ENCODE data around the gene ANKRD65. TPM values are rescaled to one million over a fixed set of nuclear protein-coding genes. Genes with fewer than 3 reads are reported as not detected.

The ANKRD65 gene
- total RNA-seq, 1 experiment from 2014 or later, result 3.2 TPM

GRCh38 chr1:1395166-1395565, 25.9 kb downstream of the ANKRD65 start:
- Mint-ChIP-seq H3K9me3 (ENCODE audit: unreplicated experiment) (no peaks in the 10 kb centered on the region), H3K4me1 (ENCODE audit: low read depth, unreplicated experiment) (peaks cover under 1% of the 10 kb centered on the region), H3K36me3 (ENCODE audit: insufficient read depth, unreplicated experiment) (peaks cover 85% of the 10 kb centered on the region), H3K4me3 (ENCODE audit: unreplicated experiment) (no peak overlapping the region), H3K27ac (ENCODE audit: unreplicated experiment) (no peak overlapping the region), H3K27me3 (ENCODE audit: insufficient read depth, unreplicated experiment) (no peaks in the 10 kb centered on the region)
- Histone ChIP-seq H3K27me3 (replicated peaks; ENCODE audit: control insufficient read depth, insufficient read depth, low read length) (no peaks in the 10 kb centered on the region), H3K4me3 (ENCODE audit: low read depth, low read length) (no peak overlapping the region), H3K36me3 (ENCODE audit: control insufficient read depth, insufficient read depth, low read length) (no peaks in the 10 kb centered on the region; the same call in none of the 2 replicates), H3K9me3 (no peaks in the 10 kb centered on the region), H3K4me1 (peaks cover 12% of the 10 kb centered on the region; the same call in 1 of the 2 replicates)
- POLR2A ChIA-PET, result no interaction called here
- BruUV-seq (replicated peaks), result no TSS peak
- TF ChIP-seq CTCF (IDR thresholded peaks at IDR 0.05; ENCODE audit: insufficient read depth in 1 of 2, low read depth in 1 of 2, low read length in 1 of 2, severe bottlenecking in 1 of 2, unreplicated experiment in 1 of 2), result no peak
- no peak for DNase-seq
- intact Hi-C loops (cut with micrococcal nuclease; ENCODE audit: unreplicated experiment), result loop anchor here (5.0 kb wide), 1 partner anchor 37 kb away; no protein-coding TSS in a partner anchor
- CTCF ChIA-PET, result no interaction called here

GRCh38 chr1:1394116-1394515, 27.0 kb downstream of the ANKRD65 start:
- Histone ChIP-seq H3K36me3 (ENCODE audit: control insufficient read depth, insufficient read depth, low read length) (no peaks in the 10 kb centered on the region; the same call in 1 of the 2 replicates), H3K27me3 (replicated peaks; ENCODE audit: control insufficient read depth, insufficient read depth, low read length) (no peaks in the 10 kb centered on the region), H3K4me1 (peaks cover 12% of the 10 kb centered on the region; the same call in 1 of the 2 replicates), H3K4me3 (ENCODE audit: low read depth, low read length) (no peak overlapping the region), H3K9me3 (no peaks in the 10 kb centered on the region)
- CTCF ChIA-PET, result no interaction called here
- intact Hi-C loops (cut with micrococcal nuclease; ENCODE audit: unreplicated experiment), result no loop called here
- Mint-ChIP-seq H3K27ac (ENCODE audit: unreplicated experiment) (no peak overlapping the region), H3K9me3 (ENCODE audit: unreplicated experiment) (no peaks in the 10 kb centered on the region), H3K4me3 (ENCODE audit: unreplicated experiment) (no peak overlapping the region), H3K27me3 (ENCODE audit: insufficient read depth, unreplicated experiment) (no peaks in the 10 kb centered on the region), H3K4me1 (ENCODE audit: low read depth, unreplicated experiment) (no peaks in the 10 kb centered on the region), H3K36me3 (ENCODE audit: insufficient read depth, unreplicated experiment) (peaks cover 85% of the 10 kb centered on the region)
- DNase-seq, result no peak
- BruUV-seq (replicated peaks), result no TSS peak
- TF ChIP-seq CTCF (IDR thresholded peaks at IDR 0.05; ENCODE audit: insufficient read depth in 1 of 2, low read depth in 1 of 2, low read length in 1 of 2, severe bottlenecking in 1 of 2, unreplicated experiment in 1 of 2), result no peak
- POLR2A ChIA-PET, result no interaction called here

- Histone ChIP-seq H3K9me3 (no peaks in the 10 kb centered on the region), H3K4me1 (peaks cover 12% of the 10 kb centered on the region; the same call in 1 of the 2 replicates), H3K27me3 (replicated peaks; ENCODE audit: control insufficient read depth, insufficient read depth, low read length) (no peaks in the 10 kb centered on the region), H3K4me3 (ENCODE audit: low read depth, low read length) (no peak overlapping the region), H3K36me3 (ENCODE audit: control insufficient read depth, insufficient read depth, low read length) (no peaks in the 10 kb centered on the region; the same call in 1 of the 2 replicates)
- Mint-ChIP-seq H3K27me3 (ENCODE audit: insufficient read depth, unreplicated experiment) (no peaks in the 10 kb centered on the region), H3K9me3 (ENCODE audit: unreplicated experiment) (no peaks in the 10 kb centered on the region), H3K4me1 (ENCODE audit: low read depth, unreplicated experiment) (no peaks in the 10 kb centered on the region), H3K27ac (ENCODE audit: unreplicated experiment) (no peak overlapping the region), H3K4me3 (ENCODE audit: unreplicated experiment) (no peak overlapping the region), H3K36me3 (ENCODE audit: insufficient read depth, unreplicated experiment) (peaks cover 90% of the 10 kb centered on the region)
- DNase-seq, result no peak
- BruUV-seq (replicated peaks), result no TSS peak
- intact Hi-C loops (cut with micrococcal nuclease; ENCODE audit: unreplicated experiment), result no loop called here
- ChIA-PET POLR2A (interaction anchor here (0.6 kb wide), 1 partner anchor 15 kb away, joined by 9 read pairs; no protein-coding TSS in a partner anchor), CTCF (no interaction called here)
- no peak for TF ChIP-seq CTCF (IDR thresholded peaks at IDR 0.05; ENCODE audit: insufficient read depth in 1 of 2, low read depth in 1 of 2, low read length in 1 of 2, severe bottlenecking in 1 of 2, unreplicated experiment in 1 of 2)
Measured at GRCh38 chr1:1393428-1393827, 27.6 kb downstream of the ANKRD65 start.
